ENCODE measurements around the gene SOX5.

DNA sequence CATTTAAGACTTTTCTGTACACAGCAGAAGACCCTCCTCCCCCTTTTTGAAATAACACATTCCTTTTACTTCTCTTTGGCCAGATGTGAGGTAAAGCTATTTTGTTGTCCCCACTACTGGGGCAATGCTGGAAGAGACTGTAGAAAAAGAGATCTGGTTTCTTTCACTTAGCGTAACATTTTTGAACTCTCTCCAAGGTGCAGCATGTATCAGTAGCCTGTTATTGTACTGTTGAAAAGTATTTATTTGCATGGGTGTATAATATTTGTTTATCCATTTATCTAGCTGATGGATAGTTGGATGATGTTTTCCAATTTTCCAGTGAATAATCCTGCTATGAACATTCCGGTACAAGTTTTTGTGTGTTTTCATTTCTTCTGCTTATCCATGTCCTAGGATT, 335.2 kb downstream of the SOX5 start:
- TF ChIP-seq SP1 (IDR thresholded peaks at IDR 0.05) (no peak), NFRKB (IDR thresholded peaks at IDR 0.05) (no peak), SUZ12 (IDR thresholded peaks at IDR 0.05) (no peak), FOXA1 (IDR thresholded peaks at IDR 0.05) (no peak), FOXK2 (IDR thresholded peaks at IDR 0.05) (no peak), L3MBTL2 (conservative IDR thresholded peaks at IDR 0.05) (no peak), ZNF384 (IDR thresholded peaks at IDR 0.05) (no peak), LEF1 (IDR thresholded peaks at IDR 0.05; ENCODE audit: borderline replicate concordance) (no peak), FOXM1 (IDR thresholded peaks at IDR 0.05; ENCODE audit: borderline replicate concordance) (no peak), CTBP1 (IDR thresholded peaks at IDR 0.05; ENCODE audit: borderline replicate concordance) (no peak)
